SU-DHL-6 (cell line): ENCODE data around the gene CACNA1B.

Experiments used
- CTCF ChIP-seq: fragments of 200-600 bp; sonication (generic); IDR thresholded peaks from one replicate; pipeline ENCODE4 v1.5.1; 2017; ENCODE audit warnings: antibody characterized with exemption, mild to moderate bottlenecking, low read length, moderate library complexity; ENCODE audit not compliant: insufficient read depth, poor library complexity, severe bottlenecking
- EZH2phosphoT487 ChIP-seq: fragments of 200-600 bp; sonication (generic), shearing (Covaris generic); conservative IDR thresholded peaks from 2 replicates; pipeline ENCODE4 v1.6.1; 2018; ENCODE audit warnings: mild to moderate bottlenecking, antibody characterized with exemption, low read length, moderate library complexity, mixed read lengths

GRCh38 chr9:138031186-138031585 lies 153.6 kb downstream of the CACNA1B start:
- TF ChIP-seq CTCF (no peak), EZH2phosphoT487 (no peak)
